ENCODE measurements around the gene HMGN4. TPM values are rescaled to one million over a fixed set of nuclear protein-coding genes. Genes with fewer than 3 reads are reported as not detected.
A peak's percentile ranks its signal among the peaks of the same experiment; 100 is the strongest.
"Not testable (repeated sequence)": the region's sequence is repeated elsewhere in the genome, so short reads cannot be mapped to it uniquely, and the experiment has no call there.

Gene HMGN4
- total RNA-seq, 1 donor from 2014 or later = 25.1 TPM

DNA sequence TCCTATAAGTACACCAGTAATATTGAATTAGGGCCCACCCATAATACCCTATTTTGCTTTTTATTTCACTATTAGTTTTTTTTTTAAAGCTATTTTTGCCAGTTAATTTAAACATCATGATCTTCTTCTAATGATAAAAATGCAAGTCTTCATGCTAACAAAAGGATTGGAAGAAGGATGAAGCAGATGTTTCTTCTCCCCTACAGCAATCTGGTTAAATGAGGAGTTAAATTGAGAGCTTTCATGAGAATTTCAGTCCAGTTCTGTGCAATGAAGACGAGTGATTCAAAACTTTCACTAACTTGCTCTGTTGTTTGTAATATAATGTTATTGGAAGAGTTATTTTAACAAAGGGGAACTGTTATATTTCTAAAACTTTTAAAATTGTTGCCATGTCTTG lies 3.4 kb downstream of the HMGN4 start:
- intact Hi-C loops (cut with DNase I) = no loop called here
- DNase-seq (no peak), ATAC-seq (ENCODE audit: poor library complexity) (no peak)

DNA sequence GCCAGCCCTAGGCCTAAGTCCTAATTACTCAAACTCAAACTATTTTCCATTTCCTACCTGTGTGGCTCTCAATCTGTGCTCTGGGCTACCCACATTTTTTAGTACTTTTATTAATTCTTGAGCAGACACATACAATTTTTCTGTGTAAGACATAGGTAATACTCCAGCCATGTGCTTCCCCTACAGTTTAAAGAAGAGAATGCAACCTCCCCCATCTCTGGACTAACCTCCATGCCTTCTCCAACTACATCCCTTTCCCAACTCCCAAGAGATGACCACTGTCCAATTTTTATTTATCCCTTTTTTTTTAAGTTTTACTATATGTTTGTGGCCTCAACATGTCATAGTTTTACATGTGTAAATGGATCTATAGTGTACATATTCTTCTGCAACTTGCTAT lies 5.8 kb downstream of the HMGN4 start:
- ATAC-seq (ENCODE audit: poor library complexity) = no peak
- no peak for DNase-seq
- intact Hi-C loops (cut with DNase I) = no loop called here

DNA sequence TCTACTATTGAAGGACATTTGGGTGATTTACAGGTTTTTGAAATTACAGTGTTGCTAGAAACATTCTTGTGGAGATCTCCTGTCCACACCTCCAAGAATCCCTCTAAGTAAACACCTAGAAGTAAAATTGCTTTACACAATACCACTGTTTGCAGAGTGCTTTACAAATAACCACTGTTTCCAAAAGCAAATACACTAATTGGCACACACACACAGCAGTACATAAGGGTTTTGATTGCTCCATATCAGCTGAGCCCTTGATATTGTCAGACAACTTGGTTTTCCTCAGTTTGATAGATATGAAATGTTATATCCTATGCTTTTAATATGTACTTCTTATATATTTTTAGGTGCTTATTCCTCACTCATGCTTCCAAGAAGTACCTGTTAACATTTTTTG lies 6.3 kb downstream of the HMGN4 start:
- DNase-seq (no peak), ATAC-seq (ENCODE audit: poor library complexity) (no peak)
- intact Hi-C loops (cut with DNase I) = no loop called here

DNA sequence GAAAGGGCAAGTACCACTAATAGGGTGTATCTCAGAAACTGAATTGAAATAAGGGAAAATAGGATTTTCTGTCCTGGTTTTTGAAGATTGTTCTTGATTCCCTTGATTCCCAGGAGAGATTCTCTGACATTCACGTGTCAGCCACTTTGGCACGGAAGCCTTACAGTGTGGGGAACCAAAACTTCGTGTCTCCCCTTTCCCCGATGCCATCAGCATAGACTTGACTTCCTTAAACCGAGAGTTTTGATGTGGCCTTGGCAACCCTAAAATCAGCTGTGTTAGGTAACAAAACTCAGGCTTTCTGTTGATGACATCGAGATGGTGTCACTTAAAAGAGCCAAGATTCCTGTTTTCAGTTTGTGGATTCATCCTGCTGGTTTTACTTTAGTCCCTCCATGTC lies 7.5 kb downstream of the HMGN4 start:
- DNase-seq (no peak), ATAC-seq (ENCODE audit: poor library complexity) (no peak)
- intact Hi-C loops (cut with DNase I) = no loop called here

DNA sequence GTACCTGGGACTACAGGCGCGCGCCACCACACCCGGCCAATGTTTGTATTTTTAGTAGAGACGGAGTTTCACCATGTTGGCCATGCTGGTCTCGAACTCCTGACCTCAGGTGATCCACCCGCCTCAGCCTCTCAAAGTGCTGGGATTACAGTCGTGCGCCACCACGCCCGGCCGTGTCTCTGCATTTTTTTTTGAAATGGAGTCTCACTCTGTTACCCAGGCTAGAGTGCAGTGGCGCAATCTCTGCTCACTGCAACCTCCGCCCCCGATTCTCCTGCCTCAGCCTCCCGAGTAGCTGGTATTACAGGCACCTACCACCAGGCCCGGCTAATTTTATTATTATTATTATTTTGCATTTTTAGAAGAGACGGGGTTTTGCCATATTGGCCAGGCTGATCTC lies 9.2 kb downstream of the HMGN4 start:
- ATAC-seq (ENCODE audit: poor library complexity); DNase-seq; intact Hi-C loops (cut with DNase I): not testable (repeated sequence)

DNA sequence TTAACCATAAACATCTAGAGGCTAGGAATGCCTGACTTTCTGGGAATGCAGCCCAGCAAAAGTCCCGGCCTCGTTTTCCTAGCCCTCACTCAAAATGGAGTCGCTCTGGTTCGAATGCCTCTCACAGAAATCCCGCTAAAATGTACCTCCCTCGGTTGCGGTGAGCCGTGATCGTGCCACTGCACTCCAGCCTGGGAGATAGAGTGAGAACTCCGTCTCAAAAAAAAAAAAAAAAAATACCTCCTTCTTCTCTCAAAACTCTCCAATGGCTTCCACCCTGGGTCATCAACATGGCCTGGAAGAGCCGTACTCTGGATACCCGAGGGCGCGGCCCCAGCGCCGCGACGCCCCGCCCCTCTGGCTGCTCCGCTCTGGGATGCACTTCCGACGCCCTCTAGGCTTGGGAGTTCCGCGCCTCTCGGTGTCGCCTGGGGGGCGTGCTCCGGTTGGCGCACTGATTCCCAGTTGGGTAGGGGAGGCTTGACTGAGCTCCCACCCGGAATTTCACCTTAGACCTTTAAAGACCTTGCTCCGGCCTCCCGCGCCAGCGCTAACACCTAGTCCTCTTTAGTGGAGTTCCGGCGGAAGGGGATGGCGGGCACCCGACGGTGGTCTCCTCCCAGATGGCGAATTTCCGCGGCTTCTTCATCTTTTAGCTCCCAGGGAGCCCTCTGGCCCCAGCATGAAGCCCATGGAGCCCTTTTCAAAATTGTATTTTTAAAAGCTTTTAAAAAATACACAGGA lies 12.3 kb downstream of the HMGN4 start:
- peak; percentile 39 for ATAC-seq (ENCODE audit: poor library complexity)
- intact Hi-C loops (cut with DNase I) = no loop called here
- DNase-seq = peak; percentile 82

DNA sequence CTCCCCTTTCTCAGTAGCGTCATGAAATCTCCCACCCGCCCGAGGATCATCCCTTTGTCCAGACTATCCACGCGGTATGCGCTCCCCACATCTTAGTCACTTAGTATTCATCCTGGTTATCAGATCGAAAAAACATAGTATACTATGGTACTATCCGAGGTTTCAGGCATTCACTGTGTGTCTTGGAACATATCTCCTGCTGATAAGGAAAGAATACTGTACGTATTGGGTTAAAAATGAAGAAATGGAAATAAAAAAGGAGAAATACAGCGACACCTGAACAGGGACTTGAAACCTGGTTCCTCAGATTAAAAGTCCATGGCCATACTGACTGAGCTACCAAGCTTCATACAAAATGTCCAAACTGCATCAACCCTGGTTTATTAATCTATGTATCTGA lies 14.0 kb downstream of the HMGN4 start:
- intact Hi-C loops (cut with DNase I) = loop anchor here (2.0 kb wide), 1 partner anchor 15 kb away; no protein-coding TSS in a partner anchor
- ATAC-seq (ENCODE audit: poor library complexity) = no peak
- DNase-seq = no peak

DNA sequence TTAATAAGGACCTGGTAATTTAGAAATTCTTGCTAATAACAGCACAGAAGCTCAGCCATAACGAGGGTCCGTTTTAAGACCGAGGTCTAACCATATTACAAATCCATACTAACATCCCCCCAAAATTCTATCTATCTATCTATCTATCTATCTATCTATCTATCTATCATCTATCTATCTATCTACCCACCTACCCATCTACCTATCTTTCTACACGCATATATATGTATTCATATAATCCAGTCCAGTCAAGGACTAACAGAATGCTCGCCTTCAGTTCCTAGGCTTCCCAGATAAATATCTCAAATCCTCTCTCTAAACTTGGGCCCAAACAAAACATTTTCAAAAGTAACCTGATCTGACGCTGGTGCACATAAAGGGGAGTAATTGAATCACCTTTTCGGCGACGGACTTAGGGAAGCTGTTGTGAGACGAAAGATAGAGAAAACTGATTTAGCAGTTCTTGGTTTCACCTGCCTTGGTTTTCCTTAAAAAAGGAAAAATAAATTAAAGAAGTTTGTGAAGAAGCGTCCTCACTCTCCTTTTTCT lies 14.5 kb downstream of the HMGN4 start:
- no peak for DNase-seq
- intact Hi-C loops (cut with DNase I) = loop anchor here (2.0 kb wide), 1 partner anchor 16 kb away; no protein-coding TSS in a partner anchor

DNA sequence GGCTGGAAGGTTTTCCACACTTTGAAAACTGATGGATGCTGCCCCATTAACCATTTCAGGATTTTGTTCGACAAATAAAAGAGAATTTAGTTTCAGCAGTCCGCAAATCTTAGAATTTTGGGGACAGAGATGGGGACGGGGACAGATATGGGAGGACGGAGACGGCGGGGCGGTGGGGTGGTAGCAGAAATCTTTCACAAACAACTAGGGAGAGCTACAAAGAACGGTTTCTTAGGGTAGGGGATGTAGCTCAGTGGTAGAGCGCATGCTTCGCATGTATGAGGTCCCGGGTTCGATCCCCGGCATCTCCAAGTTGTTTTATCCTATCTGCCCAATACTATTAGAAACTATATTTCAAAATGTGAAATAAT lies 15.1 kb downstream of the HMGN4 start:
- peak; percentile 79 for DNase-seq
- peak; percentile 85 for ATAC-seq (ENCODE audit: poor library complexity)
- intact Hi-C loops (cut with DNase I) = loop anchor here (2.0 kb wide), 1 partner anchor 16 kb away; no protein-coding TSS in a partner anchor

More for the DNA sequence above, 14.5 kb downstream of the HMGN4 start:
- ATAC-seq (ENCODE audit: poor library complexity) = no peak

DNA sequence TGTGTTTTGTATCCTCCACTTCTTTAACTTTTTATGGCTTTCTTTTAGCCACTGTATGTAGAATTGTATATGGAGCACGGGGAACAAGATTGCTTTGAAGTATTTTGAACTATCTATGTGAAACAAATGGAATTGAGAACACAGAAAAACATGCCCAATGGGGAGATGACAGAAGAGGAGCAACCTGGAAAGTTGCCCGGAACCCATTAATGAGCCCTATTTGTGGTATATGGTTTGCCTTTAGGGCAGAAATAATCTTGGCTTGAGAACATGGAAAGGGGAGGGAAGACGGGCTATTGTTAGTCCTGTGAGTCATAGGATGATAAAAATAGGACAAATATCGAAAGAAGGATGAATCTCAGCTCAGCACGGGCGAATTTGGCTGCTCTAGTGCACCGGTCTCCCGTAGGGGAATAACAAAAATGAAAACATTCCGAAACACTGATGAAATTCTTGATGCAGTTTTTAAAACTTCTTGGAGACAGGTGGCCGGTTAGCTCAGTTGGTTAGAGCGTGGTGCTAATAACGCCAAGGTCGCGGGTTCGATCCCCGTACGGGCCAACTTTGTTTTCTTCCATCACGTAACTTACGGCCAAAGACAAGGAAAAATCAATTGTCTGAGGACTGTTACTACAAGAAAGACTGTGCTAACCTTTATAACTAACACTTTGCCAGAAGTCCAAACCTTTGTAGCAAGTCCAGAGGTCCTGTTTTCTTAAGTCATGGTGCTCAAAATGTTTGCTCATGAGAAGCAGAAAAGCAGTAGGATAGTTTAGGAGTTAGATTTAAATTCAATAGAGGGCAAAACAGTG lies 15.7 kb downstream of the HMGN4 start:
- DNase-seq (peak; percentile 84), ATAC-seq (ENCODE audit: poor library complexity) (peak; percentile 85)
- intact Hi-C loops (cut with DNase I) = loop anchor here (2.0 kb wide), 1 partner anchor 17 kb away; no protein-coding TSS in a partner anchor

DNA sequence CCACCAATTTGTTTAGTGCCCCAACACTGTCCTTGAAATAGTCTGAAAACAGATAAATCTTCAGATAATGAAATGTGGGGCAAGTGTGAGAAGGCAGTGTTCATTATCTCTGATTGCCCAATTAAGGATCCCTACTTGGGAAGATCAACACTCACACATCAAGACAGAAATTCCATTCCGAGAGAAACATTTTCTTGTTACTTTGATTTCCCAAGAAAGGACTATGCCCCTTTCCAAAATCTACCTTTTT lies 16.2 kb downstream of the HMGN4 start:
- DNase-seq = no peak
- intact Hi-C loops (cut with DNase I) = no loop called here
- ATAC-seq (ENCODE audit: poor library complexity) = no peak

DNA sequence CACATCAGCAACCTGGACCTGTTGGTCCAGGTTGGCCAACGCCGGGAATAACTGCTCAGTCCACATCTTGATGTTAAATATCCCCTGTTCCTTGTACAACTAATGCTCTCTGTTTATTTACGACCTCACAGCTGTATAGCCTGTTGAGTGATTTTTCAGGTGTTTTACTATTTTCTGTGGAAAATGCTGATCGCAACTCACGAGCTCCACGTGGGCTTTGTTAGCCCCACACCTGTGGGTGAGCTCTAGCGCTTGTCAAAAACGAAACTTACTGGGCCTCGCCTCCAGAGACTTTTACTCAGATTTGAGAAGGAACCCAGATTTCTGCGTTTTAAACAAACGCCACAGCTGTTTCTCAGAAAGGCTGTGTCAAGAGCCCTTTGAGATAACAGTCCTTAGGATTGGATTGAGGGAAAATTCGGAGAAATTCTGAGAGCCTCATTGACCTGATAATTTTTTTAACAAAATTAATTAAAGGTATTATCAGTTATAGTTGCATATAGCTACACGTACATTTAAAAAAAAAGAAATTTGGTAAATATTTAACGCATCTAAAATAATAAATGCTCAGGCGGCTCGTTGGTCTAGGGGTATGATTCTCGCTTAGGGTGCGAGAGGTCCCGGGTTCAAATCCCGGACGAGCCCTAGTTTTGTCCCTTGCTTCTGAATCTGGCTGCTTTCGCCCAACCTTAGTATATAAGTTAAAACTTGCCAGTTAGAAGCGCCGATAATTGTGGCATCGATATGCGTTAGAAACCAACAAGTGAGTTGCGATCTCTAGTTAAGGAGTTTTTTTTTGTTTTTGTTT lies 16.7 kb downstream of the HMGN4 start:
- intact Hi-C loops (cut with DNase I) = no loop called here
- DNase-seq (no peak), ATAC-seq (ENCODE audit: poor library complexity) (peak; percentile 21)

DNA sequence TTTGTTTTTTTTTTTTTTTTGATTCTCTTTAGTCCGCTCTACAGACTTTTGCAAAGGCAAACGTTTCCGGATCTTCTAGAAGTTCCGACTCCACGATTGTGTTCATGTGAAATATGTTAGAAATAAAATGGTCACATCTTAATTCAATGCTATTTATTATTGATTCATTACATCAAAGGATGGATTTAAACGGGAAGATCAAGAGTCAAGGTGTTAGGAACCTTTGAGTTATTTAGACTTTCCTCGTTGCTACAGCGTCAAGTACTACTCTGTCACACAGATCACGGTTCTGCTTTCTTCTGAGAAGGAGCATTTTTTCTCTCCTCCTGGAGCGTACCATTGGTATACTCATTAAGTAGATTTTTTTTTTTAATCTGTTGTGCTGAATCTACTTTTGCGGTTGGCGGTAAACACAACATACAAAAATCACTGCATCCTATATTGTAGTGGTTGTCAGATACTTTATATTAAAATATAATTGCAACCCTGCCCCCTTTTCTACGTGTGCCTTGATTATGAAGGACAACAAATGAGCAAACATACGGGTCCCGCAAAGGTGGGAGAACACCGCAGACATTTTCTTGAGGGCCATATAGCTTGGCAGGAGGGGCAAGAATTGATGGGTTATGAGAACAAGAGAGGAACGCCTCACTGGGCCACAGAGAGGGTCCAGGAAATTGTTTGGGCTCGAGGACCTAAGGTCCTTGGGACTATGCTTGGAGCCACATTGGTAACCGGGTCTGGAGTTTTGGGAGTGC lies 17.5 kb downstream of the HMGN4 start:
- ATAC-seq (ENCODE audit: poor library complexity) (no peak), DNase-seq (no peak)
- intact Hi-C loops (cut with DNase I) = no loop called here

DNA sequence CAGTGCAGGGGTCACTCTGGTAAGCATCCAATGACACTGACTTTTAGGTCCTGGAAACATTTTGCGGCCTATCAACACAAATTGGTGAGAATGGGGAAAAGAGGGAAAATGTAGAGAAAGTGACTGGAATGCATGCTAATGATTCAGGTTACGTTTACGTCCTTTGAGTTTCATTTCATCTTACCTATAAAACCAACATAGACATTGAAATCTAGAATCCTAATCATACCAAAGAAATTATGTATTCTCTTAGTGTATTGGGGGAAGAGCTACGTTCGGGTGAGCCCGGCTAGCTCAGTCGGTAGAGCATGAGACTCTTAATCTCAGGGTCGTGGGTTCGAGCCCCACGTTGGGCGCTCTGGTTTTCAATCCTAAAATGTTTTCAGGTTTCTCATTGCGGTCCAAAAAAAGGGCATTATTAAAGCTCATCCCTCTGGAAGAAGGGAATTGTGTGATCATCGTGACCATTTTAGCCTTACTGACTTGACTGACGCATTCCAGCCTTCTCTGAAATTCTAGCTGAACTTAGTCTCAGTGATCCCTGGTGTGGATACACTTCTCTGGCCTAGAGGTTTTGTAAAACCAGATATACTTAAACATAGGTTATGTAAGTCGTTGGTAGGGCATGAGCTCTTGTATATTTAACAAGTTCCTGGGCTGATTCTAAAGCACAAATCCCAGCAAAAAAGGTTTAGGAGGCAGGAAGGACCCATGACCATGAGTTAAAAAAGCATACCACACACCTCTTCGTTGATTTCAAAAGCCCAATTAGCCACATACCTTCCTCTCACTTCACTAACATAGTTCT lies 18.3 kb downstream of the HMGN4 start:
- intact Hi-C loops (cut with DNase I) = no loop called here
- DNase-seq (peak; percentile 67), ATAC-seq (ENCODE audit: poor library complexity) (peak; percentile 10)

DNA sequence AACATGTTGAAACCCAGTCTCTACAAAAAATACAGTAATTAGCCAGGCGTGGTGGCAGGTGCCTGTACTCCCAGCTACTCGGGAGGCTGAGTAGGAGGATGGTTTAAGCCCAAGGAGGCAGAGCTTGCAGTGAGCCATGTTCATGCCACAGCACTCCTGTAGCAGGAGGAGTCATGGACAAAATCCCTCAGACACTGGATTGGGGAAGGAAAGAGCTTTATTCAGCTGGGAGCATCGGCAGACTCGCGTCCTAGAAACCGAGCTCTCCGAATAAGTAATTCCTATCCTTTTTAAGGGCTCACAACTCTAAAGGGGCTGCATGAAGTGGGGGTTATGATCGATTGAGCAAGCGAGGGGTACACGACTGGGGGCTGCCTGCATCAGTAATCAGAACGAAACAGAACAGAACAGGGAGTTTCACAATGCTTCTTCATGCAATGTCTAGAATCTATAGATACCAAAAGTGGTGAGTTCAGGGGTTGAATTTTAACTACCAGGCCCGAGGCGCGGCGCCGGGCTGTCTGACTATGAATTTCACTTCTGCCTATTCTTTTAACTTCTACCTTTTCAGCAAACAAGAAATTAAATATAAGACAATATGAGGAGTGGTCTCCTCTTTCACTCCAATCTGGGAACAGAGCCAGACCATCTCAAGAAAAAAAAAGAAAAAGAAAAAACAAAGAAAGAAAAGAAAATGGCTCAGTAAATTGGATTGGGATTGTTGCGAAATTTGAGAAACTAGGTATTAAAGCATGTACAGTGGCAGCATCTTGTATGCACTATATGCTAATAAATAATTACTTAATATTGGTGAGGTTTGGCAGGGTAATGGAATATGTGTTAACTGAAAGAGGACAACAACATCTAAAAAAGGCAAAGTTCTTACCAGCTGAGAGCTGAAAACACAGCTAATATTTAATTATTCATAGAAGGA lies 23.6 kb downstream of the HMGN4 start:
- ATAC-seq (ENCODE audit: poor library complexity) (no peak), DNase-seq (no peak)
- intact Hi-C loops (cut with DNase I) = no loop called here

DNA sequence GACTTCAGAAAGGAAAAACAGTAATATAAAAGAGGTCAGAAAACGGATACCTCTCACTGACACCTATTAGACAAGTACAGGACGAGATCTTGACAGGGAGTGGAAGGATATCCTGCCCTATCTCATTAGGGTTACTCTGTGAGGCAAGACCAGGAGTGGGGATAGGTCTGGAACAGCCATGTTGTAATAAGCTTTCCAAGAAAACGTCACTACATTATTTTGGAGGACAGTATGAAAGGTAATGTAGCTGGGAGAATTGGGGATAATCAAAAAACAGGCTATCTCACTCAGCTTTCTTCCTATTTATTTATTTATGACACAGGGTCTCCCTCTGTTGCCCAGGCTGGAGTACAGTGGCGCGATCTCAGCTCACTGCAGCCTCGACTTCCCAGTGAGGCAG lies 25.3 kb downstream of the HMGN4 start:
- no peak for DNase-seq
- intact Hi-C loops (cut with DNase I) = no loop called here
- no peak for ATAC-seq (ENCODE audit: poor library complexity)

Data from Right ventricle myocardium superior (tissue), 1 donor.